Measurements from ENCODE around the gene SHISA4. TPM values are rescaled to one million over a fixed set of nuclear protein-coding genes. Genes with fewer than 3 reads are reported as not detected.
"Not testable (repeated sequence)": the region's sequence is repeated elsewhere in the genome, so short reads cannot be mapped to it uniquely, and the experiment has no call there.

The SHISA4 gene
- total and polyA plus RNA-seq, 12 donors: 32.9 to 221 (median 77.9) TPM

DNA sequence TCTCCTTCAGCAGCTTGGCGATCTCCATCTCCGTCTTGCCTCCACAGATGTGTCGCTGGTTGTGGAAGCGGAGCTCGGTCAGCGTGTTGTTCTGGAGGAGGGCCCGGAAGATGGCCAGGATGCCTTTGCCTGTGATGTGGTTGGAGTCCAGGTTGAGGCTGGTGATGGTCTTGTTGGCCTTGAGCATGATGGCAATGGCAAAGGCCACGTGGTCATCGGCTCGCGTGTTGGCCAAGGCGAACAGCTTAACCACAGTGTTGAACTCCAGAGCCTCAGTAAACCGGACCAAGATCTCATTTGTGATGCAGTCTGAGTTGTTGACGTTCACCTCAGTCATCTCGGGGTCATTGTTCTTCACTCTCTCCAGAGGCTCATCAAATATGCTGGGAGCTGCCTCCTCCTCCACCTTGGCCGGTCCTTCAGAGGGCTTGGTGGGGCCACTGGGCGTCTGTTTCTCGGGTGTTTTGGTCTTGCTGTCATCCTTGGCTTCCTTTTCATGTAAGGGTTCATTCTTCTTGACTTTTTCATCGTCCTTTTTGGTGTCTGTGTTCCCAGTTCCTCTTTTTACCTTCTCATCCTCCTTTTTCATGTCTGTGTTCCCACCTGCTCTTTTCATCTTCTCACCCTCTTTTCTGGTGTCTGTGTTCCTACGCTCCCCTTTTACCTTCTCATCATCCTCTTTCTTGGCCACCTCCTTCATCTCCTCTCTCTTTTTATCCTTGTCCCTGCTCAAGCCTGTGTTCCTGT lies 11.2 kb downstream of the SHISA4 start:
- peaks cover 2 to 37% of the 10 kb centered on the region in 2 donors for H3K4me1 ChIP-seq (replicated peaks in 1 of 2)
- TF ChIP-seq, protein P1, sequence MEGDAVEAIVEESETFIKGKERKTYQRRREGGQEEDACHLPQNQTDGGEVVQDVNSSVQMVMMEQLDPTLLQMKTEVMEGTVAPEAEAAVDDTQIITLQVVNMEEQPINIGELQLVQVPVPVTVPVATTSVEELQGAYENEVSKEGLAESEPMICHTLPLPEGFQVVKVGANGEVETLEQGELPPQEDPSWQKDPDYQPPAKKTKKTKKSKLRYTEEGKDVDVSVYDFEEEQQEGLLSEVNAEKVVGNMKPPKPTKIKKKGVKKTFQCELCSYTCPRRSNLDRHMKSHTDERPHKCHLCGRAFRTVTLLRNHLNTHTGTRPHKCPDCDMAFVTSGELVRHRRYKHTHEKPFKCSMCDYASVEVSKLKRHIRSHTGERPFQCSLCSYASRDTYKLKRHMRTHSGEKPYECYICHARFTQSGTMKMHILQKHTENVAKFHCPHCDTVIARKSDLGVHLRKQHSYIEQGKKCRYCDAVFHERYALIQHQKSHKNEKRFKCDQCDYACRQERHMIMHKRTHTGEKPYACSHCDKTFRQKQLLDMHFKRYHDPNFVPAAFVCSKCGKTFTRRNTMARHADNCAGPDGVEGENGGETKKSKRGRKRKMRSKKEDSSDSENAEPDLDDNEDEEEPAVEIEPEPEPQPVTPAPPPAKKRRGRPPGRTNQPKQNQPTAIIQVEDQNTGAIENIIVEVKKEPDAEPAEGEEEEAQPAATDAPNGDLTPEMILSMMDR (IDR thresholded peaks at IDR 0.05): no peak
- no peak for TF ChIP-seq POLR2A (IDR thresholded peaks at IDR 0.05)
- intact Hi-C loops (cut with DNase I): loop anchor here (10.0 kb wide), 1 partner anchor 225 kb away; the partner anchor contains the start of gene GPR37L1 (in 2 of the 2)
- no peak overlapping the region for H3K4me3 ChIP-seq
- WGBS, 4 donors: 88 to 93% (median 91%) methylated on average over 13 to 20 of the region's 20 CpGs
- peaks cover 0 to 20% of the 10 kb centered on the region in 2 donors for H3K36me3 ChIP-seq (replicated peaks in 1 of 2)
- H3K27me3 ChIP-seq: no peaks in the 10 kb centered on the region
- no peak for DNase-seq
- peak overlapping the region in 3 of 5 donors; percentile 30 to 57 (median 50) for H3K27ac ChIP-seq
- no peaks in the 10 kb centered on the region for H3K9me3 ChIP-seq (replicated peaks in 1 of 3)

DNA sequence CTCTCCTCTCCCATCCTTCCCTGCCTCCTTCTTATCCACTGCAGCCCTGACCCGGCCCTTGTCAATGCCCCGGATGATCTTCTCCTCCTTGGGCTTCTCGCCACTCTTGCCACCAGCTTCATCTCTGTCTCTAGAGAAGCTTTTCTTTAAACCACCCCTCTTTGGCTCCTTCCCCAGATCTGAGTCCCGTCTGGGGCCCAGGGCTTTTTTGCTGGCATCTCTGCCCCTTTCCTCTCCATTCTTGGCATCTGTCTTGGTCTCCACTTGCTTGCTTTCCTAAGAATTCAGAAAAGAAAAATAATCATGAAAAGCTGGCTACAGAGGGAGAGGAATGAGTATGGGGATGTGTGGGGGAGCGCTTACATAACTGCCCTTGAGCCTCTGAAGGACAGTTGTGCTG lies 11.8 kb downstream of the SHISA4 start:
- Histone ChIP-seq H3K4me1 (replicated peaks in 1 of 2) (peaks cover 8 to 43% of the 10 kb centered on the region in 2 donors), H3K4me3 (no peak overlapping the region), H3K27me3 (no peaks in the 10 kb centered on the region), H3K9me3 (replicated peaks in 1 of 3) (no peaks in the 10 kb centered on the region), H3K27ac (peak overlapping the region in 3 of 5 donors; percentile 30 to 57 (median 50)), H3K36me3 (replicated peaks in 1 of 2) (peaks cover 0 to 20% of the 10 kb centered on the region in 2 donors)
- intact Hi-C loops (cut with DNase I): no loop called here
- 43 to 51% (median 45%) methylated on average over 5 of the region's 5 CpGs for WGBS, 4 donors
- DNase-seq: no peak
- TF ChIP-seq, protein P1 (IDR thresholded peaks at IDR 0.05): no peak
- no peak for TF ChIP-seq POLR2A (IDR thresholded peaks at IDR 0.05)

DNA sequence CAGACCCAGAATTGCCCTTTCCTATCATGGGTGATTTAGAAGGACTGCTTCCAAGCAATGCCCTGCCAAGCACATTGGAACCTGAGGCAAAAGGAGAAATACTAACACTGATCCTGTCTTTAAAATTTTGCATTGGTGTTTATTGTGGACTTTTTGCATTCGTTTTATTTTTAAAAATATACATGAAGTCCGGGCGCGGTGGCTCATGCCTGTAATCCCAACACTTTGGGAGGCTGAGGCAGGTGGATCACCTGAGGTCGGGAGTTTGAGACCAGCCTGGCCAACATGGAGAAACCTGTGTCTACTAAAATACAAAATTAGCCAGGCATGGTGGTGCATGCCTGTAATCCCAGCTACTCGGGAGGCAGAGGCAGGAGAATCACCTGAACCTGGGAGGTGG lies 12.3 kb downstream of the SHISA4 start:
- peaks cover 14 to 48% of the 10 kb centered on the region in 2 donors for H3K4me1 ChIP-seq (replicated peaks in 1 of 2)
- peaks cover 0 to 20% of the 10 kb centered on the region in 2 donors for H3K36me3 ChIP-seq (replicated peaks in 1 of 2)
- H3K27ac ChIP-seq: peak overlapping the region in 3 of 5 donors; percentile 11 to 57 (median 50)
- H3K4me3 ChIP-seq; intact Hi-C loops (cut with DNase I); H3K9me3 ChIP-seq (replicated peaks in 1 of 3); H3K27me3 ChIP-seq; DNase-seq: not testable (repeated sequence)
- WGBS, 4 donors: 76 to 86% (median 84%) methylated on average over 6 of the region's 6 CpGs

DNA sequence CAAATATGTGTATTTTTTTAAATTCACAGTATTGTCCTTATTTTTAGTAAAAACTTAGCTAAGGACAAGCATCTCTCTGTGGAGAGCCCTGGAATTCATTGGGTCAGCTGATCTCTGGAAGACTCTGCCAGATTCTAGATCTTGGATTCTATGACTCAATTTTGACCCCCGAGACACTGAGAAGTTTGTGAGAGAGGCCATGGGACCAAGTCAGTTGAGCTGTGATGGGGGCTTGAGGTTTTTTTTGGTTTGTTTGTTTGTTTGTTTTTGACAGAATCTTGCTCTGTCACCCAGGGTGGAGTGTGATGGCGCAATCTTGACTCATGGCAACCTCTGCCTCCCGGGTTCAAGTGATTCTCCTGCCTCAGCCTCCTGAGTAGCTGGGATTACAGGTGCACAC lies 13.5 kb downstream of the SHISA4 start:
- no peaks in the 10 kb centered on the region for H3K27me3 ChIP-seq
- H3K4me1 ChIP-seq (replicated peaks in 1 of 2): peaks cover 16 to 54% of the 10 kb centered on the region in 2 donors
- peak overlapping the region in 2 of 5 donors; percentile 78 to 89 for H3K27ac ChIP-seq
- no peak overlapping the region for H3K4me3 ChIP-seq
- no peaks in the 10 kb centered on the region for H3K9me3 ChIP-seq (replicated peaks in 1 of 3)
- no peak for DNase-seq
- H3K36me3 ChIP-seq (replicated peaks in 1 of 2): peaks cover 0 to 20% of the 10 kb centered on the region in 2 donors
- intact Hi-C loops (cut with DNase I): no loop called here
- TF ChIP-seq, protein P1 (IDR thresholded peaks at IDR 0.05): no peak
- no peak for TF ChIP-seq POLR2A (IDR thresholded peaks at IDR 0.05)
- WGBS, 4 donors: 53 to 74% (median 66%) methylated on average over 3 of the region's 3 CpGs
